Panc1 (cell line): Measurements from ENCODE around the gene FEN1. TPM values are rescaled to one million over a fixed set of nuclear protein-coding genes. Genes with fewer than 3 reads are reported as not detected.

Experiments used
- ATAC-seq: fragments of 200-7000 bp; cut with Tn5 transposase; 2 replicates; pipeline ENCODE4 v1.9.1; 2020; ENCODE audit warnings: mild to moderate bottlenecking, moderate library complexity
- BruUV-seq: library from RNA; stranded (reverse); fragments of 400-500 nt; replicated peaks from 2 replicates; lab custom pipeline; 2021; lab: Mats Ljungman, UMichigan
- CTCF ChIA-PET: fragments of 300-600 bp; sonication (Branson Sonifier 250); formaldehyde crosslinking; loops from one replicate; lab custom pipeline; 2022; ENCODE audit warnings: antibody characterized with exemption; lab: Charles Lee
- POLR2A ChIA-PET: fragments of 300-600 bp; sonication (Branson Sonifier 250); formaldehyde crosslinking; loops from one replicate; lab custom pipeline; 2022; ENCODE audit warnings: antibody characterized with exemption; lab: Charles Lee
- DNase-seq: peaks from one replicate; pipeline ENCODE4 v3.0.0-alpha.2; 2010; ENCODE audit warnings: low read depth, low spot score
- H3K27ac ChIP-seq: 2 replicates; pipeline ENCODE4 v1.5.1; 2011; ENCODE audit warnings: mild to moderate bottlenecking, low read length, inconsistent platforms
- H3K27me3 ChIP-seq: fragments of 200-500 bp; sonication (Bioruptor generic); 2 replicates; pipeline ENCODE4 v1.6.0; 2014; ENCODE audit warnings: low read length, inconsistent platforms; ENCODE audit not compliant: control insufficient read depth, insufficient read depth
- H3K36me3 ChIP-seq: fragments of 200-500 bp; sonication (Bioruptor generic); 2 replicates; pipeline ENCODE4 v1.5.1; 2014; ENCODE audit warnings: inconsistent platforms, mild to moderate bottlenecking, low read length, moderate library complexity; ENCODE audit not compliant: control insufficient read depth, insufficient read depth
- H3K4me1 ChIP-seq: 2 replicates; pipeline ENCODE4 v1.5.1; 2011; ENCODE audit warnings: inconsistent platforms, mild to moderate bottlenecking, low read length, moderate library complexity; ENCODE audit not compliant: control insufficient read depth, insufficient read depth
- H3K4me3 ChIP-seq, 2 experiments: 2 replicates each; pipeline ENCODE4 v1.5.1; 2011 to 2012; ENCODE audit warnings: low read depth in 2 of 2, low read length in 2 of 2, mild to moderate bottlenecking in 2 of 2, inconsistent platforms in 1 of 2, moderate library complexity in 1 of 2
- H3K9me3 ChIP-seq: fragments of 200-500 bp; sonication (Bioruptor generic); 2 replicates; pipeline ENCODE4 v1.5.1; 2014; ENCODE audit warnings: low read depth, mild to moderate bottlenecking, inconsistent platforms, low read length, moderate library complexity; ENCODE audit not compliant: control insufficient read depth, insufficient read depth
- POLR2AphosphoS5 ChIP-seq: IDR thresholded peaks from 2 replicates; pipeline ENCODE4 v1.6.1; 2012; ENCODE audit warnings: mild to moderate bottlenecking, low read depth, low read length, moderate library complexity
- REST ChIP-seq, 2 experiments: IDR thresholded peaks; 2 replicates each; pipeline ENCODE4 v1.6.1; 2011 to 2012; ENCODE audit warnings: low read depth in 2 of 2, control low read depth in 1 of 2, low read length in 1 of 2, mild to moderate bottlenecking in 1 of 2, moderate library complexity in 1 of 2; ENCODE audit not compliant: insufficient read depth in 1 of 2
- SIN3A ChIP-seq: IDR thresholded peaks from 2 replicates; pipeline ENCODE4 v1.6.1; 2012; ENCODE audit warnings: low read depth, mild to moderate bottlenecking, low read length, moderate library complexity, borderline replicate concordance; ENCODE audit not compliant: insufficient read depth
- TCF7L2 ChIP-seq: IDR thresholded peaks from 2 replicates; pipeline ENCODE4 v1.6.1; 2011; ENCODE audit warnings: mild to moderate bottlenecking, low read depth, low read length, inconsistent platforms
- in situ Hi-C: cut with HindIII; loops from 2 replicates; pipeline ENCODE4 v1.10.0; 2016; ENCODE audit warnings: low sequenced_read_pairs, low pct_unique_long_range_greater_than_20kb
- intact Hi-C: fragments of 100-400 bp; cut with micrococcal nuclease; formaldehyde crosslinking; loops from one replicate; pipeline ENCODE4 v1.10.0; 2022; ENCODE audit not compliant: unreplicated experiment
- total RNA-seq: library from RNA; stranded (reverse); gene quantifications from one replicate; pipeline ENCODE4 v1.2.1, GENCODE V29; 2021; ENCODE audit not compliant: unreplicated experiment
- TF ChIP-seq, protein P1 (sequence below): fragments of 450-650 bp; IDR thresholded peaks from 2 replicates; pipeline ENCODE4 v1.5.1; 2017; ENCODE audit warnings: mild to moderate bottlenecking

Gene FEN1
- total RNA-seq, 1 experiment from 2014 or later = 67.6 TPM

- TF ChIP-seq, protein P1, sequence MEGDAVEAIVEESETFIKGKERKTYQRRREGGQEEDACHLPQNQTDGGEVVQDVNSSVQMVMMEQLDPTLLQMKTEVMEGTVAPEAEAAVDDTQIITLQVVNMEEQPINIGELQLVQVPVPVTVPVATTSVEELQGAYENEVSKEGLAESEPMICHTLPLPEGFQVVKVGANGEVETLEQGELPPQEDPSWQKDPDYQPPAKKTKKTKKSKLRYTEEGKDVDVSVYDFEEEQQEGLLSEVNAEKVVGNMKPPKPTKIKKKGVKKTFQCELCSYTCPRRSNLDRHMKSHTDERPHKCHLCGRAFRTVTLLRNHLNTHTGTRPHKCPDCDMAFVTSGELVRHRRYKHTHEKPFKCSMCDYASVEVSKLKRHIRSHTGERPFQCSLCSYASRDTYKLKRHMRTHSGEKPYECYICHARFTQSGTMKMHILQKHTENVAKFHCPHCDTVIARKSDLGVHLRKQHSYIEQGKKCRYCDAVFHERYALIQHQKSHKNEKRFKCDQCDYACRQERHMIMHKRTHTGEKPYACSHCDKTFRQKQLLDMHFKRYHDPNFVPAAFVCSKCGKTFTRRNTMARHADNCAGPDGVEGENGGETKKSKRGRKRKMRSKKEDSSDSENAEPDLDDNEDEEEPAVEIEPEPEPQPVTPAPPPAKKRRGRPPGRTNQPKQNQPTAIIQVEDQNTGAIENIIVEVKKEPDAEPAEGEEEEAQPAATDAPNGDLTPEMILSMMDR = no peak
- no peak for TF ChIP-seq TCF7L2
- TF ChIP-seq SIN3A = no peak
- TF ChIP-seq REST (IDR thresholded peaks at IDR 0.05; ENCODE audit: insufficient read depth in 1 of 2, low read depth in 2 of 2, low read length in 1 of 2) = no peak
- TF ChIP-seq POLR2AphosphoS5 = no peak
- H3K4me3 ChIP-seq = no peak overlapping the region
- POLR2A ChIA-PET = no interaction called here
- BruUV-seq = no TSS peak
- no peak overlapping the region for H3K27ac ChIP-seq
- CTCF ChIA-PET = no interaction called here
- H3K36me3 ChIP-seq = no peaks in the 10 kb centered on the region
- intact Hi-C loops = no loop called here
- H3K9me3 ChIP-seq = no peaks in the 10 kb centered on the region
- in situ Hi-C loops = no loop called here
- H3K4me1 ChIP-seq = peaks cover 3% of the 10 kb centered on the region
- ATAC-seq (no peak), DNase-seq (no peak)
- no peaks in the 10 kb centered on the region for H3K27me3 ChIP-seq
Measured at GRCh38 chr11:61774411-61774810, 18.3 kb upstream of the FEN1 start.

DNA sequence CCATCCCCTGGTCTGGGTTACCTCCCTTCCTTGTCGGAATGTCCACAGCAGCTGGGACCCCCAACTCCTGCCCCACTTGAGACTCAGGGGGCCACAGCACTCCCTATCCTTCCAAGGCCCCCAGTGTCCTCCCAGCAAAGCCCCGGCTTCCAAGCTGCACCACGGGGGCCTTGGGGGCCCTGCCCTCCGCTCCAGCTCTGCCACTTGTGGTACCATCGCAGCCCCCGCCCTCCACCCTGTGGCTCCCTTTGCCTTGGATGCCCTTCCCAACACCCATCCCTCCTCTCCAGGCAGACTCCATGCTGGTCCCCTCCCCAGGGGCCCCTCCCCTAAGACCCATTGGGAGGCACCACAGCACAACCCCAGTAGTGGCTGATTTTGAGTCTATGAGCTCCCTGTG is 17.6 kb upstream of the FEN1 start:
- ATAC-seq (no peak), DNase-seq (no peak)
- Histone ChIP-seq H3K36me3 (no peaks in the 10 kb centered on the region), H3K9me3 (no peaks in the 10 kb centered on the region), H3K4me1 (peaks cover 3% of the 10 kb centered on the region), H3K4me3 (no peak overlapping the region), H3K27ac (no peak overlapping the region), H3K27me3 (no peaks in the 10 kb centered on the region)
- CTCF ChIA-PET = interaction anchor here (0.7 kb wide), 1 partner anchor 9 kb away, joined by 3 read pairs; no protein-coding TSS in a partner anchor
- BruUV-seq = no TSS peak
- no peak for TF ChIP-seq REST (IDR thresholded peaks at IDR 0.05; ENCODE audit: insufficient read depth in 1 of 2, low read depth in 2 of 2, low read length in 1 of 2)
- TF ChIP-seq SIN3A = no peak
- TF ChIP-seq TCF7L2 = no peak
- TF ChIP-seq, protein P1 = no peak
- TF ChIP-seq POLR2AphosphoS5 = no peak
- in situ Hi-C loops = no loop called here
- intact Hi-C loops = no loop called here
- POLR2A ChIA-PET = interaction anchor here (0.6 kb wide), 1 partner anchor 1445 kb away, joined by 15 read pairs; no protein-coding TSS in a partner anchor
